GM12864 (cell line): ENCODE measurements around the gene LTA4H.
"Not testable (repeated sequence)": the region's sequence is repeated elsewhere in the genome, so short reads cannot be mapped to it uniquely, and the experiment has no call there.

Experiments used
- DNase-seq: peaks from one replicate; pipeline ENCODE4 v3.0.0-alpha.2; 2011; ENCODE audit warnings: low read depth
- H3K4me3 ChIP-seq: 2 replicates; pipeline ENCODE4 v1.5.1; 2011; ENCODE audit warnings: mild to moderate bottlenecking, low read depth, low read length, control low read depth
- CTCF ChIP-seq: IDR thresholded peaks from 2 replicates; pipeline ENCODE4 v1.5.1; 2011; ENCODE audit warnings: low read depth, mild to moderate bottlenecking, moderate library complexity, low read length, control low read depth, inconsistent platforms; ENCODE audit errors: missing control alignments

The LTA4H gene

GRCh38 chr12:96075560-96075959 lies 40.2 kb upstream of the LTA4H start:
- H3K4me3 ChIP-seq: no peak overlapping the region
- no peak for DNase-seq
- no peak for TF ChIP-seq CTCF

GRCh38 chr12:96073346-96074330 lies 38.3 kb upstream of the LTA4H start:
- no peak for DNase-seq
- no peak for TF ChIP-seq CTCF
- H3K4me3 ChIP-seq: no peak overlapping the region

GRCh38 chr12:96070670-96071279 lies 35.4 kb upstream of the LTA4H start:
- no peak for DNase-seq
- TF ChIP-seq CTCF: peak; percentile 42
- no peak overlapping the region for H3K4me3 ChIP-seq

GRCh38 chr12:96069511-96070231 lies 34.3 kb upstream of the LTA4H start:
- no peak for TF ChIP-seq CTCF
- no peak overlapping the region for H3K4me3 ChIP-seq
- no peak for DNase-seq

- DNase-seq: no peak
- H3K4me3 ChIP-seq: no peak overlapping the region
- no peak for TF ChIP-seq CTCF
Measured at GRCh38 chr12:96068636-96069035, 33.2 kb upstream of the LTA4H start.

- no peak for DNase-seq
- TF ChIP-seq CTCF: no peak
- H3K4me3 ChIP-seq: no peak overlapping the region
Measured at GRCh38 chr12:96068111-96068510, 32.7 kb upstream of the LTA4H start.

- DNase-seq, H3K4me3 ChIP-seq: not testable (repeated sequence)
Measured at GRCh38 chr12:96065776-96066175, 30.4 kb upstream of the LTA4H start.
